Raji (cell line): Measurements from ENCODE around the gene IFT81.
A peak's percentile ranks its signal among the peaks of the same experiment; 100 is the strongest.

Experiments
- POLR2A ChIP-seq: IDR thresholded peaks from 2 replicates; pipeline ENCODE4 v1.6.1; 2011; ENCODE audit warnings: low read depth, low read length, control low read depth; ENCODE audit not compliant: insufficient read depth

Gene IFT81

DNA sequence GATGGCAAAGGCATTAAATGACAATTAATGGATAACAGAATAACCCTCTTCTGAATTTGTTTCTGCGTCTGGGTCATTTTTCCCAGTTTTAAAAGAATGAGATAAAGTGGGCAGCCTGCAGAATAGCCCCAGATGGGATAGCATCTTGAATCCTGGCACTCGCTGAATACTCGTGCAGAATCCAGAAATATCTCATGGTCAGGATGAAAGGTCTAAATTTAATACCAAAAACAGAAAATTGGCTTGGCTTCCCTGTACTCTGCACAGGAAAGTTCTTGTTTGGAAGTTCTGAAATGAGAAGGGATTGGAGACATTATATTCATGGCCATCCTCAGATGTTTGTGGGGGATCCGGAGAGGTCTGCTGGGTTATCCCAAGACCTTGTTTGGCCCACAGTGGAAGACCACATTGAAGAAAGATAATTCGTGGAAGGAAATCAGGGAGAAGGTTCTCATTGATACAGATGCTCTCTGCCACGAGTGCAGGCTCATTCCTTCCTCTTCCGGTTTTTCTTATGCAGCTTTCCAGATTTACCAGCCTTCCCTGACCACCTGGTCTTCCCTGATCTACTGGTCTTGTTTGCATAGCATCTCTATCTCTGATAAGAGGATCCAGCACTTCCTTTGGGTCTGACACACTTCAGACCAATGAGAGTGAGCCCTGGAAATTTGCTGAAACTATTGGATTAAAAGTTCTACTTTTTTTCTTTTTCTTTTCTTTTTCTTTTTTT, 6.0 kb upstream of the IFT81 start:
- no peak for TF ChIP-seq POLR2A

DNA sequence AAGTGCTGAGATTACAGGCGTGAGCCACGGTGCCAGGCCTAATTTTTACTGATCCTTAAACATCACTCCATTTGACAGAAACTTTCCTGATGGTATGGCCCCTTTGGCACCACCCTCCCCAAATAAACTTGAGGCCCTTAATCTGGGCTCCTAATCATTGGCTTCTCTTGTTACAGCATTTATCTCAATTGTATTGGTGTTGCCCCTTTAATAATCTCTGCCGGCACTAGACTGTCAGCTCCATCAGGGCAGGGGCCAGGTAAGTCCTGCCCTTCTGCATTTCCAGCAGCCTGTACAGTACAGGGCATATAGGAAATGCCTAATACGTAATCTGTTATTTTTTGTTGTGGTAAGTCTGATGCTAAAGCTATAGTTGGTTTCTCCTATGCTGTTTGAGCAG, 1.2 kb upstream of the IFT81 start:
- TF ChIP-seq POLR2A, result no peak

DNA sequence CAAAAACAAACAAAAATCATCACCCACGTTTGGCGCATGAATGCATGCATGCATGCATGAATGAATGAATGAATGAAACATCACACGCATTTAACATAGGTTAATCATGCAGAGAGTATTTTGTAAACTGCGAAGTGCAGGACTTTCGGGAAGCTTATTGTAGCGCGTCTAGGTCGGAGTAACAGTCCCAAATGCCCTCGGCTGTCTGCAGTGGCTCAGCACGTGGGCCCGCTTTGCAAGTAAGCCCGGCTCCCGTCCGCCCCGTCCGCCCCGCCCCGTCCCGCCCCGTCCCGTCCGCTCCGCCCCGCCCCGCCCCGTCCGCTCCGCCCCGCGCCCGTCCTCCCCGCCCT, 263 bp upstream of the IFT81 start:
- peak; percentile 71; the same call in 1 of the 2 replicates for TF ChIP-seq POLR2A

GRCh38 chr12:110126557-110126956, 2.4 kb downstream of the IFT81 start:
- TF ChIP-seq POLR2A, result no peak

DNA sequence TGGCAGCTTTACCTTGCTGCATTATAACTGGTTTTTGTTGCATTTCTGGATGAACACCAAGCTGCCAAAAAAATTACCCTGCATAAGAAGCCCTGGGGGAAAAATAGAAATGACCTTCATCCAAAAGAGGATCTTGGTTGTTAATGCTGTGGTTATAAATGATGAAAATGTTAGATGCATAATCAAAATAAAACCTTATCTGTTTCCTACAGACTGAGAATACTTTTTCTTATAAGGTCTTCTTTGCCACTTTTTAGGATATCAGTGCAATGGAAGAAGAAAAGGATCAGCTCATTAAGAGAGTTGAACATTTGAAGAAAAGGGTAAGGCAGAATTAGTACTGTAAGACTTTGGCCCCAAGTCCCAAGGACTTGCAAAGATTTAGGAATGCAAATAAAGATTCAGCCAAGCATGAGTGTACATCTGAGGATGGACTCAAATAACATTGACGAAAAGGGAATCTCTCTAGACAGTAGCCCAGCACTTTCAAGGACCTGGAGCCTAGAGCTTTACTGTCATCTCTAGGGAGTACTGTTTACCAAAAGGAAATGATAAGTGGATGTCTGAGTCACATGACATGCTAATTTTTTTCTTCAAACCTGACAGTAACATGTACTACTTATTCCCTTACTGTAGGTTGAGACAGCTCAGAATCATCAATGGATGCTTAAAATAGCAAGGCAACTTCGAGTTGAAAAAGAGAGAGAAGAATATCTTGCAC, 10.7 kb downstream of the IFT81 start:
- TF ChIP-seq POLR2A, result no peak

DNA sequence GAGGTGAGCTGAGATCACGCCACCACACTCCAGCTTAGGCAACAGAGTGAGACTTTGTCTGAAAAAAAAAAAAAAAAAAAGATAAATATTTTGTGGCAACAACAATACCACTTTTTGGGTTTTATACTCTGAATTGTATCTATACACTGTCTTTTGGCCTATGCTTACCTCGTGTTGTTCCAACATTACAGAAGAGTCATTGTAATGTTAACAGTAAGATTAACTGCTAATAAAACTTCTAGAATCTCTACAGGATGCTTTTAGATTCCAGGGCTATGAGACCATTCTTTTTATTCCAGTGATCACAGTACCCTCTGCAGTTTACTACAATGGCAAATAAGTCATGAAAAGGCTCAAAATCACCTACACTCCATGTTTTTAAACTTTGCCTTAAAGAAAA, 11.6 kb downstream of the IFT81 start:
- no peak for TF ChIP-seq POLR2A

DNA sequence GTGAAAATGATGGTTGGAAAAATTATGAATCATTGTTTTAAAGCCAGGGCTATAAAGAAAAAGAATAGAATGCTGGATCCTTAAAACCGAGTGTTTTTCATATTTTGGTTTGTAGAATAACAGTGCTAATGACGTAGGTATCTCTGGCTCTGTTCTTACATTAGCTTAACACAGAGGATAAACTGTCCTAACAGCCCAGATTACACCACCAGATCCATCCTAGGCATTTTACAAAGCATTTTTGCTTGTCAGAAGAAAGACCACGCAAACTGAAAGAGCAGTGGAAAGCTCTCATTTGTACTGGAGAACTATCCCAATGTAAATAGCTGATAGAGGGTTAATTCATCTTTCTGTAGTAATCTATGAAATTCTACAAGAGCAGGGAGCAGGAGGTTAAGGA, 13.6 kb downstream of the IFT81 start:
- no peak for TF ChIP-seq POLR2A

DNA sequence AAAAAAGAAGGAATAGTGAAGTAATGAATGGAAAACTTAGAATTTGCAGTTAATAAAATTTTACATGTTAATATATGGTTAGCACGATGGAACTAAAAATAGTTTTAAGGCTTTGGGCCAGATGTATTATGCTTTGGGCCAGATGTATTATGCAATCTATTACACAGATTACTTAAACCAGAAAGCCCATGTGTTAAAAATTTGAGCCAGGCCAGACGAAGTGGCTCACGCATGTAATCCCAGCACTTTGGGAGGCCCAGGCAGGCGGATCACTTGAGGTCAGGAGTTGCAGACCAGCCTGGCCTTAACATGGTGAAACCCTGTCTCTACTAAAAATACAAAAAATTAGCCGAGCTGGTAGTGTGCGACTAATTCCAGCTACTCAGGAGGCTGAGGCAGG, 17.2 kb downstream of the IFT81 start:
- TF ChIP-seq POLR2A, result no peak

DNA sequence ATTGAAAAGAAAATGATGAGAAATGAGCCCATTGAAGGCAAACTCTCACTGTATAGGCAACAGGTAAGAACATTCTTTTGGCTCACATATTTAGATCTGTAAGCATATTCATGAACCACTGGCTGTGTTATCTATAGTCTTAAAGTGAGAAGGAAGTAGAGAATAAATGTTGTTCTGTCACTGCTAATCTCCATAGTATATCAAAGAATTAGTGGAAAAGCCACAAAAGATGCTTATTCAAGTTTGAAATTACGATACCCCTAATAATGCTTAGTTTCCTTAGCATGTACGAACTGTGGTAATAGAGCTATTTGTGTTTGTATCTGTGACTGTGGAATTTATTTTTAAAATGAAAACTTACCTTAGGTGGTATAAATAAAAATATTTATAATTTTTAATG, 22.8 kb downstream of the IFT81 start:
- no peak for TF ChIP-seq POLR2A

DNA sequence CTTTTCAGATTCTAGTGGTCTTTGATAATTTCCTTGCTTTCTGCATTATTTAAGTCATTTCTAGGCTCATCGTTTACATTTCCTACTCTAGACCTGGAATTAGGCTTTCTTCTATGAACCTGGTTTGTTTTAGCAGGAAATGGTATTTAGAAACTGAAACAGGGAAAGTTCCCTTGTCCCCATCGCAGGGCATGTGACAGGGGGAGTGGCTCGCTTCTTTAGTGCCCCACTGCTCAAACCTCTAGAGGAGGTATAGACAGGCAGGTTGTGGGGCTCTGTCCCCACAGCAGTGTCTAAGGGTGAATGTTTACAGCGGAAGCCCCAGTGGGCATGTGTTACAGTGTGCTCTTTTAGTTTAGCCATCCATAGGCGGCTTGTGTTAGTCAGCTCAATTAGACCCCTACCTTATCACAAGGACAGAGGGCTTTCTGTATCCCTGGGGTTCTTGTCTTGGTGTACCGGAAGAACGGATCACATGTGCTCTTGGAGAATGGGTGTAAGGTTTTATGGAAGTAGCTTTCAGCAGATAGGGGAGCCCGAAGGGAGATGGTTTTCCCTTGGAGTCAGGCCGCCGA, 25.0 kb downstream of the IFT81 start:
- TF ChIP-seq POLR2A, result no peak

DNA sequence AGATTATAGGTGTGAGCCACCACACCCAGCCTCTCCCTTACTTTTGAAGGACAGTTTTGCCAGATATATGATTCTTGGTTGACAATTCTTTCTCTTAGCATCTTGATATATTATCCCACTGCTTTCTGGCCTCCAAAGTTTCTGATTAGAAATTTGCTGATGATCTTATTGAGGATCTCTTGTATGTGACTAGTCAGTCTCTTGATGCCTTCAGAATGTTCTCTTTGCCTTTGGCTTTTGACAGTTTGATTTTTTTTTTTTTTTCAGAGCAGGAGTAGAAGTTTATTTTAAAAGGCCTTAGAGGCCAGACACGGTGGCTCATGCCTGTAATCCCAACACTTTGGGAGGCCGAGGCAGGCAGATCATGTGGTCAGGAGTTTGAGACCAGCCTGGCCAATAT, 32.6 kb downstream of the IFT81 start:
- no peak for TF ChIP-seq POLR2A

GRCh38 chr12:110157539-110157938, 33.4 kb downstream of the IFT81 start:
- TF ChIP-seq POLR2A, result no peak

DNA sequence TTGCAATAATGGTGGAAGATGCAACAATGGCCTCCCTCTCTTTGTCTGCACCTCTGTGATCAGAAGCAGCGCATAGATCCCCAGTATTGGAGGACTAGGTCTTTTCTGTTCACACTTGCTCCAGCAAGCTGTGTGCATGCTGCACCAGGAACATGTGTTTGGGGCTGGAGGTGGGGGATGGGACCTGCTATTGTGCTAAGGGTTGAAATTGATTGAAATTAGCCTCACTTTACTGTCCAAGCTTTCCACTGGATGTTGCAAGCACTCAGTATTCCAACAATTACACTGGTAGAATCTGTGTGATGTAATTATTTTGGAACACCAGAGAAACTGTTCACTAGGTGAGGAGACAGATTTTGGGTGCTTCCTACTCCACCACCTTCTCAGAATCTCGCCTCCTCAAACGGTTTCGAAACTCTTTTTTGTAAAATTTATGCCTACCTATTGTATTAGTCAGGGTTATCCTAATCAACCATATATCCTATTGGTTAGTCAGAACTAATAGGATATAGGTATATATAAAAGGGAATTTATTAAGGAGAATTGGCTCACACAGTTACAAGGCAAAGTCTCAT, 35.6 kb downstream of the IFT81 start:
- TF ChIP-seq POLR2A, result no peak

DNA sequence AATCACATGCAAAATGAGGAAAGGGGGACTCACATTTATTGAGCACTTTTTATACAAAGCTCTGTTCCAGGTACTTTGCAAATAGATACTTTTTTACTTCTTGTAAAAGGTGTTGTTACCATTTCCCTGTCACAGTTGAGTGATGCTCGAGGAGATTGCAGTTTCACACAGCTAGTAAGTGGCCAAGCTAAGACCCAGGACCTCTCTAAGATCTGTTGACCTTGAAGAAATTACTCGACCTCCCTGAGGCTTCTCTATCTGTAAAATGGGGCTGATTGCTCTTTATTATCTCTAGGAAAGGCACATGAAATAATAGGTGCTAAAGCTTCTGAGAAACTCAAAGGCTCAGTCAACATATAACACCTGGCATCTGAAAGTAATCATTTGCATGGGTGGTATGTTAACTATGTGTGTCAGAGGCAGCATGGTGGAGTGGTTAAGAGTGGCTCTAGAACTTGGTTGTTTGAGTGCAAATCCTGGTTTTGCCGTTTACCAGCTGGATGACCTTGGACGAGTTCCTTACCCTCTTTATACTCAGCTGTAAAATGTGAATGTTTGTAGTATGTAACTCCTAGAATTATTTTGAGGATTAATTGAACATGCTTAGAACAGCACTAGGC, 41.5 kb downstream of the IFT81 start:
- no peak for TF ChIP-seq POLR2A

GRCh38 chr12:110168732-110169455, 44.7 kb downstream of the IFT81 start:
- no peak for TF ChIP-seq POLR2A
